Vagina (tissue), 2 donors: ENCODE measurements around the gene CRTC1.

Experiments
- POLR2A ChIP-seq, 2 donors: fragments of 450-650 bp; IDR thresholded peaks; one replicate each; pipeline ENCODE4 v1.6.1; 2017; ENCODE audit warnings: antibody characterized with exemption in 2 of 2, mild to moderate bottlenecking in 2 of 2, moderate library complexity in 2 of 2
- POLR2AphosphoS5 ChIP-seq, 2 donors: sonication (generic); formaldehyde crosslinking; IDR thresholded peaks; one replicate each; pipeline ENCODE4 v1.9.0; 2017; ENCODE audit warnings: antibody characterized with exemption in 2 of 2, mild to moderate bottlenecking in 2 of 2, low read depth in 1 of 2; ENCODE audit not compliant: insufficient read depth in 1 of 2
- TF ChIP-seq, protein P1 (sequence below), 3 experiments: fragments of 450-650 bp in 2 of 3; fragments of 200-600 bp in 1 of 3; sonication (generic) in 1 of 3; IDR thresholded peaks; one replicate each; pipeline ENCODE4 v1.5.1; 2017 to 2019; ENCODE audit warnings: antibody characterized with exemption in 3 of 3, mild to moderate bottlenecking in 2 of 3, moderate library complexity in 2 of 3

DNA sequence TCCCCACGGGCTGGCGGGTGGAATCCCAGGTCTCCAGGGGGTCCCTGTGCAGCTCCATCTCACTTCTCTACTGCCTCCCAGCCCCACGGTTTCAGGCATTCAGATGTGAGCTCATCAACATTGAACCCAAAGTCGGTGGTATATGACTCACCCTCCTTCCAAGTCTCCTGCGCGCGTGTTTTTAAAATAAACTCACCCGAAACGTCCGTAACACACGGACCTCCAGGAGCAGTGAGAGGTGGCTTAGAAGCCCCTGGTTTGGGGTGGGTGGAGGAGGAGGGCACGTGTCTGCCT, 14.0 kb upstream of the CRTC1 start:
- TF ChIP-seq, protein P1, sequence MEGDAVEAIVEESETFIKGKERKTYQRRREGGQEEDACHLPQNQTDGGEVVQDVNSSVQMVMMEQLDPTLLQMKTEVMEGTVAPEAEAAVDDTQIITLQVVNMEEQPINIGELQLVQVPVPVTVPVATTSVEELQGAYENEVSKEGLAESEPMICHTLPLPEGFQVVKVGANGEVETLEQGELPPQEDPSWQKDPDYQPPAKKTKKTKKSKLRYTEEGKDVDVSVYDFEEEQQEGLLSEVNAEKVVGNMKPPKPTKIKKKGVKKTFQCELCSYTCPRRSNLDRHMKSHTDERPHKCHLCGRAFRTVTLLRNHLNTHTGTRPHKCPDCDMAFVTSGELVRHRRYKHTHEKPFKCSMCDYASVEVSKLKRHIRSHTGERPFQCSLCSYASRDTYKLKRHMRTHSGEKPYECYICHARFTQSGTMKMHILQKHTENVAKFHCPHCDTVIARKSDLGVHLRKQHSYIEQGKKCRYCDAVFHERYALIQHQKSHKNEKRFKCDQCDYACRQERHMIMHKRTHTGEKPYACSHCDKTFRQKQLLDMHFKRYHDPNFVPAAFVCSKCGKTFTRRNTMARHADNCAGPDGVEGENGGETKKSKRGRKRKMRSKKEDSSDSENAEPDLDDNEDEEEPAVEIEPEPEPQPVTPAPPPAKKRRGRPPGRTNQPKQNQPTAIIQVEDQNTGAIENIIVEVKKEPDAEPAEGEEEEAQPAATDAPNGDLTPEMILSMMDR (IDR thresholded peaks at IDR 0.05), result no peak
- TF ChIP-seq POLR2A (IDR thresholded peaks at IDR 0.05) (no peak), POLR2AphosphoS5 (IDR thresholded peaks at IDR 0.05; ENCODE audit: insufficient read depth in 1 of 2, low read depth in 1 of 2) (no peak)
